Endodermal cell (in vitro differentiated cells): Measurements from ENCODE around the gene KLHL33. TPM values are rescaled to one million over a fixed set of nuclear protein-coding genes. Genes with fewer than 3 reads are reported as not detected.
A peak's percentile ranks its signal among the peaks of the same experiment; 100 is the strongest.

Source experiments
- DNase-seq: peaks from one replicate; pipeline ENCODE4 v3.0.0-alpha.2; 2017
- H3K27ac ChIP-seq: 2 replicates; pipeline ENCODE4 v1.5.1; 2013; ENCODE audit warnings: mild to moderate bottlenecking, low read depth, low read length, moderate library complexity
- H3K27me3 ChIP-seq: 2 replicates; pipeline ENCODE4 v1.6.1; 2013; ENCODE audit warnings: mild to moderate bottlenecking, low read length, moderate library complexity; ENCODE audit not compliant: insufficient read depth, control insufficient read depth, poor library complexity, severe bottlenecking
- H3K36me3 ChIP-seq: 2 replicates; pipeline ENCODE4 v1.7.0; 2013; ENCODE audit warnings: mild to moderate bottlenecking, low read length, moderate library complexity; ENCODE audit not compliant: control insufficient read depth, insufficient read depth
- H3K4me1 ChIP-seq: one replicate; pipeline ENCODE4 v1.7.0; 2013; ENCODE audit warnings: low read length; ENCODE audit not compliant: control insufficient read depth, insufficient read depth
- H3K4me3 ChIP-seq: 2 replicates; pipeline ENCODE4 v1.5.1; 2013; ENCODE audit warnings: mild to moderate bottlenecking, low read length, moderate library complexity
- H3K9ac ChIP-seq: 2 replicates; pipeline ENCODE4 v1.6.1; 2013; ENCODE audit warnings: mild to moderate bottlenecking, low read length, moderate library complexity; ENCODE audit not compliant: poor library complexity, severe bottlenecking; ENCODE audit errors: extremely low read depth
- H3K9me3 ChIP-seq: 2 replicates; pipeline ENCODE4 v1.6.1; 2013; ENCODE audit warnings: mild to moderate bottlenecking, low read length, moderate library complexity; ENCODE audit not compliant: control insufficient read depth
- H3K27ac Mint-ChIP-seq: 2 replicates; pipeline ENCODE4 v1.8.0; 2020; ENCODE audit warnings: mixed read lengths
- H3K27me3 Mint-ChIP-seq: 2 replicates; pipeline ENCODE4 v1.8.0; 2021; ENCODE audit warnings: mild to moderate bottlenecking, mixed read lengths; ENCODE audit not compliant: insufficient read depth
- H3K36me3 Mint-ChIP-seq: 2 replicates; pipeline ENCODE4 v1.8.0; 2020; ENCODE audit warnings: low read depth, mixed read lengths
- H3K4me1 Mint-ChIP-seq: 2 replicates; pipeline ENCODE4 v1.8.0; 2020; ENCODE audit warnings: mixed read lengths
- H3K4me3 Mint-ChIP-seq: 2 replicates; pipeline ENCODE4 v1.8.0; 2020; ENCODE audit warnings: mild to moderate bottlenecking, moderate library complexity, mixed read lengths
- H3K9me3 Mint-ChIP-seq: 2 replicates; pipeline ENCODE4 v1.8.0; 2020; ENCODE audit warnings: mild to moderate bottlenecking, mixed read lengths
- WGBS, 2 experiments: methylation state at CpG; one replicate each; pipeline versions ENCODE4 v1.1.5 to v1.1.7; 2013; ENCODE audit warnings: missing lambda C conversion rate in 2 of 2, mixed read lengths in 1 of 2; ENCODE audit not compliant: insufficient coverage in 1 of 2, insufficient read length in 1 of 2; 5-methylcytosine and 5-hydroxymethylcytosine counted together
- total RNA-seq, 2 donors: library from RNA; stranded (reverse); fragmentation: NEBNext Ultra II Directional in 1 of 2; extraction: Animal tissue kit (Norgen Biotek cat#: 25700) in 1 of 2; gene quantifications; 2 replicates in 1 of 2; 3 replicates in 1 of 2; pipeline ENCODE4 v1.2.1, GENCODE V29; 2021
- TF ChIP-seq, protein P1 (sequence below): fragments of 200-600 bp; sonication (generic); conservative IDR thresholded peaks from 2 replicates; pipeline ENCODE4 v1.5.0; 2021; ENCODE audit warnings: antibody characterized with exemption, mild to moderate bottlenecking

KLHL33 gene
- total RNA-seq, 2 donors from 2014 or later = 0.09 TPM; not detected in 1

DNA sequence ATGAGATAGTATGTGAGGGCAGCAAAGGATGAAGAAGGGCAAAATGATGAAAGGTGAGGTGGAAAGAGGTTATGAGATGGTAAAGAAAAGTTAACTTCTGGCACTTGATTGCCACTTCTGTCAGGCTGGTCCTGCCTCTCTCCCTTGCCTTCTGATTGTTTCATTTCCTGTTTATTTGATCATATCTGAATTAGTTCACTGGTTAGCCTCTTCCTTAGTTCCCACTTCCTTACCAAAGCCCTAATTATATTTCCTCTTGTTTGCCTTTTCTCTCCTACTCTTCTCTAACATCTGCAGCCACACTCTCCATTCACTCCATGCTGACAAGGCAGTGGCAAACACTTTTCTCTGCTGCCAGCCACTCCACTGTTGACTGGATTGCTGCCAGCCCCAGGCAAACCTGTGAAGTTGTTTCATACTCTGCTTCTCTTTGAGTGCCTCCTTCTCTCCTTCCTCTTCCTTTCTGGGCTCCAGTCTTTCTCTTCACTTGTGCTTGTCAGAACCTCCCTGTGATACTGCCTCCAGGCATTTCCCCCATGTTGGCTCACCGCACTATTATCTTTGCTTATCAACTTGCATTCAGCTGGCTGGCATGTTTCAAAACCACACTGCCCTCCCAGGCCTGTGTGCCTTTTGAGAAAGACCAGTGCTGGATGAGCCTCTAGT is 41.4 kb upstream of the KLHL33 start:
- Histone ChIP-seq H3K4me1 (peaks cover 2% of the 10 kb centered on the region), H3K27me3 (no peaks in the 10 kb centered on the region), H3K9me3 (no peaks in the 10 kb centered on the region), H3K4me3 (no peak overlapping the region), H3K36me3 (peaks cover 59% of the 10 kb centered on the region), H3K9ac (no peak overlapping the region), H3K27ac (peak overlapping the region; percentile 13)
- no peaks in the 10 kb centered on the region for H3K27me3 Mint-ChIP-seq
- H3K9me3 Mint-ChIP-seq = no peaks in the 10 kb centered on the region
- no peak overlapping the region for H3K4me3 Mint-ChIP-seq
- no peak for DNase-seq
- TF ChIP-seq, protein P1, sequence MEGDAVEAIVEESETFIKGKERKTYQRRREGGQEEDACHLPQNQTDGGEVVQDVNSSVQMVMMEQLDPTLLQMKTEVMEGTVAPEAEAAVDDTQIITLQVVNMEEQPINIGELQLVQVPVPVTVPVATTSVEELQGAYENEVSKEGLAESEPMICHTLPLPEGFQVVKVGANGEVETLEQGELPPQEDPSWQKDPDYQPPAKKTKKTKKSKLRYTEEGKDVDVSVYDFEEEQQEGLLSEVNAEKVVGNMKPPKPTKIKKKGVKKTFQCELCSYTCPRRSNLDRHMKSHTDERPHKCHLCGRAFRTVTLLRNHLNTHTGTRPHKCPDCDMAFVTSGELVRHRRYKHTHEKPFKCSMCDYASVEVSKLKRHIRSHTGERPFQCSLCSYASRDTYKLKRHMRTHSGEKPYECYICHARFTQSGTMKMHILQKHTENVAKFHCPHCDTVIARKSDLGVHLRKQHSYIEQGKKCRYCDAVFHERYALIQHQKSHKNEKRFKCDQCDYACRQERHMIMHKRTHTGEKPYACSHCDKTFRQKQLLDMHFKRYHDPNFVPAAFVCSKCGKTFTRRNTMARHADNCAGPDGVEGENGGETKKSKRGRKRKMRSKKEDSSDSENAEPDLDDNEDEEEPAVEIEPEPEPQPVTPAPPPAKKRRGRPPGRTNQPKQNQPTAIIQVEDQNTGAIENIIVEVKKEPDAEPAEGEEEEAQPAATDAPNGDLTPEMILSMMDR = no peak
- H3K27ac Mint-ChIP-seq = no peak overlapping the region
- H3K36me3 Mint-ChIP-seq = peaks cover 50% of the 10 kb centered on the region
- peaks cover 4% of the 10 kb centered on the region for H3K4me1 Mint-ChIP-seq
- 71% methylated on average over 1 of the region's 1 CpG; no CpG with 5 or more reads in 1 of the 2 experiments for WGBS, 2 experiments

DNA sequence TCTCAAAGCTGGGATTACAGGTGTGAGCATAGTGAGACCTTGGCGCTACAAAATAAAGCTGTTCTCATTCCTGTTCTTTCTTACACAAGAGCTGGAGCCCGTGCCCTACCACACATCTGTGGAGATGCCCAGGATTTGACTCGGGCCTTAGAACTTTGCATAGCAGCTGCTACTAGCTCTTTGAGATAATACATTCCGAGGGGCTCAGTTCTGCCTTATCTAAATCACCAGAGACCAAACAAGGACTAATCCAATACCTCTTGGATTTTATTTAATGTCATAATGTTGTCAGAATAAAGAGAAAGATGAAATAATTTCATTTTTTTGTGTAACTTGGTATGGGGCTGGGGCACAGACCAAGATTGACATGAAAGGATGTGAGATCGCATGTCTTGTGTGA is 40.8 kb upstream of the KLHL33 start:
- Mint-ChIP-seq H3K9me3 (no peaks in the 10 kb centered on the region), H3K27ac (no peak overlapping the region), H3K27me3 (no peaks in the 10 kb centered on the region), H3K4me1 (peaks cover 4% of the 10 kb centered on the region), H3K36me3 (peaks cover 55% of the 10 kb centered on the region), H3K4me3 (no peak overlapping the region)
- Histone ChIP-seq H3K9ac (no peak overlapping the region), H3K4me3 (no peak overlapping the region), H3K4me1 (peaks cover 2% of the 10 kb centered on the region), H3K27me3 (no peaks in the 10 kb centered on the region), H3K36me3 (peaks cover 62% of the 10 kb centered on the region), H3K27ac (no peak overlapping the region), H3K9me3 (no peaks in the 10 kb centered on the region)
- TF ChIP-seq, protein P1 = no peak
- no peak for DNase-seq
- 95 to 100% methylated on average over 2 to 5 of the region's 5 CpGs for WGBS, 2 experiments

DNA sequence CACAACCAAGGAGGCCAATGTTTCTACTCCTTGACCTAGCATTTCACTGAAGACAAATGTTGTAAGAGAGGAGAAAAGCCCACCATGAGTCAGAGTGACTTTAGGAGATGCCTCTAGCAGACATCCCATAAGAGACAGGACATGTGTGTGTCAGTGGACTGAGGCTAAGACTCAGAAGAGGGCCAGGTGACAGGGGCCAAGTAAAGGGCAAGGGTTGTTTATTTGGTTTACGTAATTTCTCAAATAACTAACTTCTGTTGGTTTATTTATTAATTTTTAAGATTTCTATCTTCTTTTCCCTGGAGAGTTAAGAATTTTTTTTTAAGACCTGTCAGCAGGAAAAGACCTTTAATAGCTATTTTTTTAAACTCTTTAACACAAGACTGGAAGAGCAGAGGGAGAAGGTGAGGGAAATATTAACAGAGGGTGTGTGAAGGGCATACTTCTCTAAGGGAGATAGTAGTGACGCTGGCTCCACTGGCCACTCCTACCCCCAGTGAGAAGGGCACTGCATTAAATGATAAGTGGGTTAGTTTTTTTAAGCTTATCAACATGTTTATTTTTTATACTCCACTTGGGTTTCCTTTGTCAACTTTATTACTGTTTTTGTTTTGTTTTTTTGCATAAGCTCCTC is 36.7 kb upstream of the KLHL33 start:
- no peak overlapping the region for H3K27ac Mint-ChIP-seq
- Histone ChIP-seq H3K27ac (no peak overlapping the region), H3K36me3 (peaks cover 54% of the 10 kb centered on the region), H3K4me3 (no peak overlapping the region), H3K4me1 (peaks cover 2% of the 10 kb centered on the region), H3K27me3 (no peaks in the 10 kb centered on the region), H3K9ac (no peak overlapping the region), H3K9me3 (no peaks in the 10 kb centered on the region)
- H3K36me3 Mint-ChIP-seq = peaks cover 53% of the 10 kb centered on the region
- TF ChIP-seq, protein P1 = no peak
- H3K9me3 Mint-ChIP-seq = no peaks in the 10 kb centered on the region
- H3K27me3 Mint-ChIP-seq = no peaks in the 10 kb centered on the region
- no peak overlapping the region for H3K4me3 Mint-ChIP-seq
- H3K4me1 Mint-ChIP-seq = peaks cover 17% of the 10 kb centered on the region
- no peak for DNase-seq
- WGBS, 2 experiments = 100% methylated on average over 1 to 2 of the region's 2 CpGs
